GM18909 (cell line): ENCODE results near the gene UPK3BL1.
A peak's percentile ranks its signal among the peaks of the same experiment; 100 is the strongest.
"Not testable (repeated sequence)": the region's sequence is repeated elsewhere in the genome, so short reads cannot be mapped to it uniquely, and the experiment has no call there.

Experiments used
- ATAC-seq: cut with Tn5 transposase; IDR thresholded peaks from one replicate; pipeline ENCODE4 v1.9.1; 2021; ENCODE audit warnings: mild to moderate bottlenecking; ENCODE audit not compliant: unreplicated experiment, poor library complexity

Gene UPK3BL1

GRCh38 chr7:102642691-102643090 is at the start of gene UPK3BL1:
TSS of gene UPK3BL1 (minus strand) at chr7:102642791. CDS start at chr7:102642741, 50 bp downstream.
- not testable (repeated sequence) for ATAC-seq

- not testable (repeated sequence) for ATAC-seq
Observed at GRCh38 chr7:102690602-102691001, 48.0 kb upstream of the UPK3BL1 start.

GRCh38 chr7:102689436-102690282 is 47.1 kb upstream of the UPK3BL1 start:
- ATAC-seq, result peak; percentile 69

GRCh38 chr7:102688299-102689036 is 45.9 kb upstream of the UPK3BL1 start:
- ATAC-seq, result peak; percentile 77

GRCh38 chr7:102682560-102682959 is 40.0 kb upstream of the UPK3BL1 start:
- not testable (repeated sequence) for ATAC-seq

GRCh38 chr7:102680780-102681179 is 38.2 kb upstream of the UPK3BL1 start:
- ATAC-seq, result not testable (repeated sequence)

GRCh38 chr7:102675545-102675944 is 33.0 kb upstream of the UPK3BL1 start:
- not testable (repeated sequence) for ATAC-seq

- ATAC-seq, result not testable (repeated sequence)
Observed at GRCh38 chr7:102673447-102674067, 31.0 kb upstream of the UPK3BL1 start.

GRCh38 chr7:102671956-102672307 is 29.3 kb upstream of the UPK3BL1 start:
- ATAC-seq, result peak; percentile 36

- ATAC-seq, result peak; percentile 82
Observed at GRCh38 chr7:102671166-102671955, 28.8 kb upstream of the UPK3BL1 start, which contains the start of gene POLR2J2. TSS of gene POLR2J2 (minus strand) at chr7:102671663. CDS start at chr7:102671601, 62 bp downstream.

- ATAC-seq, result not testable (repeated sequence)
Observed at GRCh38 chr7:102667523-102667922, 24.9 kb upstream of the UPK3BL1 start.

- ATAC-seq, result not testable (repeated sequence)
Observed at GRCh38 chr7:102666850-102667249, 24.3 kb upstream of the UPK3BL1 start.

GRCh38 chr7:102664765-102665164 is 22.2 kb upstream of the UPK3BL1 start:
- ATAC-seq, result not testable (repeated sequence)

- not testable (repeated sequence) for ATAC-seq
Observed at GRCh38 chr7:102649924-102650323, 7.3 kb upstream of the UPK3BL1 start, which contains the start of gene SPDYE2B. TSS of gene SPDYE2B (plus strand) at chr7:102650319. CDS start at chr7:102652349, 2,030 bp downstream.

- ATAC-seq, result not testable (repeated sequence)
Observed at GRCh38 chr7:102647813-102648212, 5.2 kb upstream of the UPK3BL1 start.

- ATAC-seq, result not testable (repeated sequence)
Observed at GRCh38 chr7:102643404-102643803, 813 bp upstream of the UPK3BL1 start.

- not testable (repeated sequence) for ATAC-seq
Observed at GRCh38 chr7:102638848-102639247, 3.7 kb downstream of the UPK3BL1 start.

- not testable (repeated sequence) for ATAC-seq
Observed at GRCh38 chr7:102636956-102637355, 5.6 kb downstream of the UPK3BL1 start.

GRCh38 chr7:102635354-102635753 is 7.2 kb downstream of the UPK3BL1 start:
- not testable (repeated sequence) for ATAC-seq

- not testable (repeated sequence) for ATAC-seq
Observed at GRCh38 chr7:102634299-102634698, 8.3 kb downstream of the UPK3BL1 start.
